Left ventricle myocardium superior (tissue), 1 donor: ENCODE results near the gene CACNA2D4. TPM values are rescaled to one million over a fixed set of nuclear protein-coding genes. Genes with fewer than 3 reads are reported as not detected.

Experiments
- total RNA-seq: library from RNA; stranded (reverse); fragmentation: NEBNext Ultra II Directional; extraction: Animal tissue kit (Norgen Biotek cat#: 25700); gene quantifications from one replicate; pipeline ENCODE4 v1.2.1, GENCODE V29; 2021
- donor health status: DM: no; HTN: yes; CAD: no; lungs with severe emphysema.

CACNA2D4 gene
- total RNA-seq, 1 donor from 2014 or later = 1.0 TPM

Other genes with a start within 250 kb of the CACNA2D4 start
- gene ADIPOR2, start 227.6 kb downstream of the CACNA2D4 start, total RNA-seq = 32.5 TPM
- gene LRTM2, start 98.1 kb downstream of the CACNA2D4 start, total RNA-seq = not detected
- 1.7 TPM for gene DCP1B, start 85.8 kb upstream of the CACNA2D4 start, total RNA-seq
- 201 TPM for gene CACNA1C, start 134.3 kb upstream of the CACNA2D4 start, total RNA-seq